HL-60 (cell line): ENCODE results near the gene TMEM80.

Source experiments
- DNase-seq, 2 experiments: peaks; one replicate each; pipeline ENCODE4 v3.0.0-alpha.2; 2010 to 2020; ENCODE audit warnings: low read depth in 1 of 2, low spot score in 1 of 2
- H3K27ac ChIP-seq: fragments of 250-450 bp; sonication (Bioruptor Pico); replicated peaks from 2 replicates; pipeline ENCODE4 v1.5.1; 2020; ENCODE audit warnings: mild to moderate bottlenecking, moderate library complexity
- H3K27me3 ChIP-seq: fragments of 250-450 bp; sonication (Bioruptor Pico); 2 replicates; pipeline ENCODE4 v1.5.1; 2021; ENCODE audit warnings: mild to moderate bottlenecking, moderate library complexity; ENCODE audit not compliant: insufficient read depth, poor library complexity, severe bottlenecking
- H3K4me3 ChIP-seq: replicated peaks from 2 replicates; pipeline ENCODE4 v1.5.1; 2011; ENCODE audit warnings: mild to moderate bottlenecking, control low read depth, low read length; ENCODE audit not compliant: insufficient read depth
- CTCF ChIP-seq: IDR thresholded peaks from one replicate; pipeline ENCODE4 v1.5.1; 2011; ENCODE audit warnings: low read length, control low read depth, inconsistent platforms; ENCODE audit not compliant: insufficient read depth
- GABPA ChIP-seq: IDR thresholded peaks from 2 replicates; pipeline ENCODE4 v1.6.1; 2012; ENCODE audit warnings: low read depth
- POLR2AphosphoS5 ChIP-seq: IDR thresholded peaks from 2 replicates; pipeline ENCODE4 v1.6.1; 2012; ENCODE audit warnings: low read depth
- REST ChIP-seq: IDR thresholded peaks from 2 replicates; pipeline ENCODE4 v1.6.1; 2012; ENCODE audit warnings: low read depth; ENCODE audit not compliant: insufficient replicate concordance
- SPI1 ChIP-seq: IDR thresholded peaks from 2 replicates; pipeline ENCODE4 v1.6.1; 2012; ENCODE audit warnings: low read depth, mild to moderate bottlenecking, borderline replicate concordance

The TMEM80 gene

GRCh38 chr11:699753-700152 lies 4.1 kb downstream of the TMEM80 start:
- Histone ChIP-seq H3K27me3 (no peaks in the 10 kb centered on the region), H3K27ac (no peak overlapping the region), H3K4me3 (no peak overlapping the region)
- DNase-seq, result no peak
- 0 out of 2 replicates have a peak, but pooled peaks have one; percentile 10 for TF ChIP-seq POLR2AphosphoS5
- no peak for TF ChIP-seq GABPA

- Histone ChIP-seq H3K27me3 (peaks cover 6% of the 10 kb centered on the region), H3K4me3 (no peak overlapping the region), H3K27ac (no peak overlapping the region)
- no peak for DNase-seq
- TF ChIP-seq REST (no peak), SPI1 (no peak), POLR2AphosphoS5 (no peak), GABPA (no peak), CTCF (no peak)
Measured at GRCh38 chr11:701741-702461, 6.3 kb downstream of the TMEM80 start.

- no peak for DNase-seq
- no peak overlapping the region for H3K27ac ChIP-seq
- H3K27me3 ChIP-seq, result peaks cover 11% of the 10 kb centered on the region
- TF ChIP-seq GABPA (no peak), POLR2AphosphoS5 (no peak; the same call in 1 of the 2 replicates), CTCF (no peak), SPI1 (no peak), REST (no peak)
- H3K4me3 ChIP-seq, result no peak overlapping the region
Measured at GRCh38 chr11:702462-703461, 7.1 kb downstream of the TMEM80 start.

- DNase-seq, result no peak
- peaks cover 15% of the 10 kb centered on the region for H3K27me3 ChIP-seq
- no peak overlapping the region for H3K4me3 ChIP-seq
- TF ChIP-seq GABPA (no peak), POLR2AphosphoS5 (no peak), REST (no peak), SPI1 (no peak), CTCF (no peak)
- no peak overlapping the region for H3K27ac ChIP-seq
Measured at GRCh38 chr11:703506-703905, 7.9 kb downstream of the TMEM80 start.
